Chondrocyte (in vitro differentiated cells): ENCODE measurements around the gene SLC24A4. TPM values are rescaled to one million over a fixed set of nuclear protein-coding genes. Genes with fewer than 3 reads are reported as not detected.

ENCODE experiments used
- DNase-seq: peaks from one replicate; pipeline ENCODE4 v3.0.0; 2021; ENCODE audit warnings: mixed read lengths, low spot score
- H3K27ac Mint-ChIP-seq: one replicate; pipeline ENCODE4 v1.8.0; 2021; ENCODE audit warnings: mild to moderate bottlenecking, moderate library complexity, mixed read lengths; ENCODE audit not compliant: unreplicated experiment
- H3K27me3 Mint-ChIP-seq: 2 replicates; pipeline ENCODE4 v1.8.0; 2021; ENCODE audit warnings: low read depth, mixed read lengths
- H3K36me3 Mint-ChIP-seq: 2 replicates; pipeline ENCODE4 v1.8.0; 2021; ENCODE audit warnings: low read depth, mixed read lengths
- H3K4me1 Mint-ChIP-seq: 2 replicates; pipeline ENCODE4 v1.8.0; 2021; ENCODE audit warnings: low read depth, mild to moderate bottlenecking, mixed read lengths
- H3K4me3 Mint-ChIP-seq: one replicate; pipeline ENCODE4 v1.8.0; 2021; ENCODE audit warnings: mild to moderate bottlenecking, moderate library complexity, mixed read lengths; ENCODE audit not compliant: unreplicated experiment
- H3K9me3 Mint-ChIP-seq: 2 replicates; pipeline ENCODE4 v1.8.0; 2021; ENCODE audit warnings: low read depth, mixed read lengths
- CTCF ChIP-seq: fragments of 200-600 bp; sonication (generic); IDR thresholded peaks from 2 replicates; pipeline ENCODE4 v1.5.0; 2021; ENCODE audit warnings: antibody characterized with exemption, mild to moderate bottlenecking, moderate library complexity
- total RNA-seq: library from RNA; stranded (reverse); gene quantifications from 3 replicates; pipeline ENCODE4 v1.2.1, GENCODE V29; 2021

The SLC24A4 gene
- total RNA-seq, 1 donor from 2014 or later = 0.37 TPM

GRCh38 chr14:92292673-92293072, 30.3 kb upstream of the SLC24A4 start:
- no peaks in the 10 kb centered on the region for H3K36me3 Mint-ChIP-seq
- TF ChIP-seq CTCF = no peak
- no peak overlapping the region for H3K27ac Mint-ChIP-seq
- H3K4me1 Mint-ChIP-seq = no peaks in the 10 kb centered on the region
- no peak for DNase-seq
- no peak overlapping the region for H3K4me3 Mint-ChIP-seq
- H3K27me3 Mint-ChIP-seq = peaks cover 57% of the 10 kb centered on the region
- H3K9me3 Mint-ChIP-seq = no peaks in the 10 kb centered on the region

- H3K9me3 Mint-ChIP-seq = no peaks in the 10 kb centered on the region
- H3K27ac Mint-ChIP-seq = no peak overlapping the region
- peaks cover 55% of the 10 kb centered on the region for H3K27me3 Mint-ChIP-seq
- no peaks in the 10 kb centered on the region for H3K36me3 Mint-ChIP-seq
- H3K4me1 Mint-ChIP-seq = no peaks in the 10 kb centered on the region
- no peak for TF ChIP-seq CTCF
- H3K4me3 Mint-ChIP-seq = no peak overlapping the region
- DNase-seq = no peak
Measured at GRCh38 chr14:92294506-92294905, 28.5 kb upstream of the SLC24A4 start.

GRCh38 chr14:92297818-92298595, 25.0 kb upstream of the SLC24A4 start:
- TF ChIP-seq CTCF = no peak
- DNase-seq = no peak
- no peak overlapping the region for H3K27ac Mint-ChIP-seq
- no peaks in the 10 kb centered on the region for H3K4me1 Mint-ChIP-seq
- peaks cover 65% of the 10 kb centered on the region for H3K27me3 Mint-ChIP-seq
- H3K36me3 Mint-ChIP-seq = no peaks in the 10 kb centered on the region
- H3K4me3 Mint-ChIP-seq = no peak overlapping the region
- no peaks in the 10 kb centered on the region for H3K9me3 Mint-ChIP-seq

GRCh38 chr14:92302481-92302880, 20.5 kb upstream of the SLC24A4 start:
- H3K9me3 Mint-ChIP-seq = no peaks in the 10 kb centered on the region
- no peak overlapping the region for H3K4me3 Mint-ChIP-seq
- peaks cover 53% of the 10 kb centered on the region for H3K27me3 Mint-ChIP-seq
- no peaks in the 10 kb centered on the region for H3K4me1 Mint-ChIP-seq
- DNase-seq = no peak
- no peak for TF ChIP-seq CTCF
- H3K36me3 Mint-ChIP-seq = no peaks in the 10 kb centered on the region
- no peak overlapping the region for H3K27ac Mint-ChIP-seq

- H3K27ac Mint-ChIP-seq = no peak overlapping the region
- no peak for TF ChIP-seq CTCF
- peaks cover 3% of the 10 kb centered on the region for H3K4me1 Mint-ChIP-seq
- H3K9me3 Mint-ChIP-seq = no peaks in the 10 kb centered on the region
- peaks cover 20% of the 10 kb centered on the region for H3K27me3 Mint-ChIP-seq
- no peaks in the 10 kb centered on the region for H3K36me3 Mint-ChIP-seq
- H3K4me3 Mint-ChIP-seq = no peak overlapping the region
- no peak for DNase-seq
Measured at GRCh38 chr14:92308716-92309115, 14.2 kb upstream of the SLC24A4 start.
